Measurements from ENCODE around the gene ZNF865. TPM values are rescaled to one million over a fixed set of nuclear protein-coding genes. Genes with fewer than 3 reads are reported as not detected.

ZNF865 gene
- total RNA-seq, 2 experiments from 2014 or later, result 3.0 to 11.3 TPM

- DNase-seq (ENCODE audit: low spot score), result no peak
- BruUV-seq (replicated peaks), result no TSS peak
- H3K27ac ChIP-seq (ENCODE audit: low read depth, low read length, poor library complexity, severe bottlenecking), result peak overlapping the region; percentile 90
These were observed 44.0 kb downstream of the ZNF865 start for GRCh38 chr19:55649268-55650125.

GRCh38 chr19:55650126-55650557 is 44.7 kb downstream of the ZNF865 start:
- H3K36me3 ChIP-seq (ENCODE audit: insufficient read depth, low read length), result peaks cover 49% of the 10 kb centered on the region
- H4K20me1 ChIP-seq (ENCODE audit: insufficient read depth, low read length), result no peaks in the 10 kb centered on the region
- no TSS peak for BruUV-seq (replicated peaks)
- TF ChIP-seq EZH2phosphoT487 (IDR thresholded peaks at IDR 0.05; ENCODE audit: borderline replicate concordance, low read depth, low read length) (no peak), CTCF (conservative IDR thresholded peaks at IDR 0.05; ENCODE audit: low read length) (no peak)
- ChIA-PET POLR2A (no interaction called here), CTCF (ENCODE audit: unreplicated experiment) (no interaction called here)
- H3K79me2 ChIP-seq (ENCODE audit: insufficient read depth, low read depth, low read length), result peaks cover 26% of the 10 kb centered on the region
- H3K9me3 ChIP-seq (ENCODE audit: low read length), result no peaks in the 10 kb centered on the region
- H2AFZ ChIP-seq (ENCODE audit: low read length), result no peak overlapping the region
- intact Hi-C loops (cut with micrococcal nuclease; ENCODE audit: unreplicated experiment), result no loop called here
- H3K9me2 ChIP-seq (ENCODE audit: insufficient read depth, low read length), result no peaks in the 10 kb centered on the region
- H3K4me1 ChIP-seq (ENCODE audit: insufficient read depth, low read length, poor library complexity, severe bottlenecking), result peaks cover 34% of the 10 kb centered on the region
- no peak overlapping the region for H3K4me2 ChIP-seq (ENCODE audit: low read length)
- H3K27ac ChIP-seq (ENCODE audit: low read depth, low read length, poor library complexity, severe bottlenecking), result no peak overlapping the region
- no peak overlapping the region for H3K4me3 ChIP-seq (ENCODE audit: low read depth, low read length, poor library complexity, severe bottlenecking)
- no peak for DNase-seq (ENCODE audit: low spot score)

More at GRCh38 chr19:55649268-55650125, 44.0 kb downstream of the ZNF865 start:
- TF ChIP-seq CTCF (conservative IDR thresholded peaks at IDR 0.05; ENCODE audit: low read length) (no peak), EZH2phosphoT487 (IDR thresholded peaks at IDR 0.05; ENCODE audit: borderline replicate concordance, low read depth, low read length) (no peak)
- POLR2A ChIA-PET, result no interaction called here
- peaks cover 33% of the 10 kb centered on the region for H3K79me2 ChIP-seq (ENCODE audit: insufficient read depth, low read depth, low read length)
- peaks cover 56% of the 10 kb centered on the region for H3K36me3 ChIP-seq (ENCODE audit: insufficient read depth, low read length)
- intact Hi-C loops (cut with micrococcal nuclease; ENCODE audit: unreplicated experiment), result no loop called here
- CTCF ChIA-PET (ENCODE audit: unreplicated experiment), result no interaction called here
- H3K4me2 ChIP-seq (ENCODE audit: low read length), result peak overlapping the region; percentile 98
- H3K4me1 ChIP-seq (ENCODE audit: insufficient read depth, low read length, poor library complexity, severe bottlenecking), result peaks cover 40% of the 10 kb centered on the region
- no peaks in the 10 kb centered on the region for H4K20me1 ChIP-seq (ENCODE audit: insufficient read depth, low read length)
- no peak overlapping the region for H2AFZ ChIP-seq (ENCODE audit: low read length)
- H3K9me2 ChIP-seq (ENCODE audit: insufficient read depth, low read length), result no peaks in the 10 kb centered on the region
- H3K4me3 ChIP-seq (ENCODE audit: low read depth, low read length, poor library complexity, severe bottlenecking), result peak overlapping the region; percentile 72
- H3K9me3 ChIP-seq (ENCODE audit: low read length), result no peaks in the 10 kb centered on the region

- DNase-seq (ENCODE audit: low spot score), result no peak
- Histone ChIP-seq H3K79me2 (ENCODE audit: insufficient read depth, low read depth, low read length) (peaks cover 26% of the 10 kb centered on the region), H2AFZ (ENCODE audit: low read length) (no peak overlapping the region), H3K36me3 (ENCODE audit: insufficient read depth, low read length) (peaks cover 46% of the 10 kb centered on the region), H3K9me3 (ENCODE audit: low read length) (no peaks in the 10 kb centered on the region), H3K4me2 (ENCODE audit: low read length) (no peak overlapping the region), H3K4me1 (ENCODE audit: insufficient read depth, low read length, poor library complexity, severe bottlenecking) (peaks cover 28% of the 10 kb centered on the region), H4K20me1 (ENCODE audit: insufficient read depth, low read length) (peaks cover under 1% of the 10 kb centered on the region; the same call in 1 of the 2 replicates), H3K9me2 (ENCODE audit: insufficient read depth, low read length) (no peaks in the 10 kb centered on the region), H3K27ac (ENCODE audit: low read depth, low read length, poor library complexity, severe bottlenecking) (no peak overlapping the region), H3K4me3 (ENCODE audit: low read depth, low read length, poor library complexity, severe bottlenecking) (no peak overlapping the region)
- ChIA-PET CTCF (ENCODE audit: unreplicated experiment) (no interaction called here), POLR2A (no interaction called here)
- no TSS peak for BruUV-seq (replicated peaks)
- TF ChIP-seq EZH2phosphoT487 (IDR thresholded peaks at IDR 0.05; ENCODE audit: borderline replicate concordance, low read depth, low read length), result no peak
- intact Hi-C loops (cut with micrococcal nuclease; ENCODE audit: unreplicated experiment), result no loop called here
These were observed 45.3 kb downstream of the ZNF865 start for GRCh38 chr19:55650602-55651230.

All from OCI-LY7 (cell line).